Measurements from ENCODE around the gene ST13.

DNA sequence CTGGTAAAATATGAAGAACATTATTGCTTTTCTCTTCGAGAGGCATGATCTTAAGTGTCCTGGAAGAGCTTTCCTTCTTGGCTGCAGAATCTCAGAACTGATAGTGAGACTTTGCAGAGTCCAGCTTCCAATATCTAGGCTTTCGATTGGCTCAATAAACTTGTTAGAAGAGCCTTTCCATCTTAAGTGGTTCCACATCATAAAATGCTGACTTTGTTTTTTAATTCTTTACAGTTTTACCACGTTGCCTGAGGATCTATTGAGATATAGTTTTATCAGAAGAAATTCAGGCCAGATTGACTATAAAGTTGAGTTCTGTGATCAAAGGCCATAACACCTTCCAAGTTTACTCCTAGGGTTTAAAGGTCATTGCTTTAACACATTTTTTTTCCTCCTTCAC, 21.0 kb upstream of the ST13 start:
- TF ChIP-seq, protein P1, sequence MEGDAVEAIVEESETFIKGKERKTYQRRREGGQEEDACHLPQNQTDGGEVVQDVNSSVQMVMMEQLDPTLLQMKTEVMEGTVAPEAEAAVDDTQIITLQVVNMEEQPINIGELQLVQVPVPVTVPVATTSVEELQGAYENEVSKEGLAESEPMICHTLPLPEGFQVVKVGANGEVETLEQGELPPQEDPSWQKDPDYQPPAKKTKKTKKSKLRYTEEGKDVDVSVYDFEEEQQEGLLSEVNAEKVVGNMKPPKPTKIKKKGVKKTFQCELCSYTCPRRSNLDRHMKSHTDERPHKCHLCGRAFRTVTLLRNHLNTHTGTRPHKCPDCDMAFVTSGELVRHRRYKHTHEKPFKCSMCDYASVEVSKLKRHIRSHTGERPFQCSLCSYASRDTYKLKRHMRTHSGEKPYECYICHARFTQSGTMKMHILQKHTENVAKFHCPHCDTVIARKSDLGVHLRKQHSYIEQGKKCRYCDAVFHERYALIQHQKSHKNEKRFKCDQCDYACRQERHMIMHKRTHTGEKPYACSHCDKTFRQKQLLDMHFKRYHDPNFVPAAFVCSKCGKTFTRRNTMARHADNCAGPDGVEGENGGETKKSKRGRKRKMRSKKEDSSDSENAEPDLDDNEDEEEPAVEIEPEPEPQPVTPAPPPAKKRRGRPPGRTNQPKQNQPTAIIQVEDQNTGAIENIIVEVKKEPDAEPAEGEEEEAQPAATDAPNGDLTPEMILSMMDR (IDR thresholded peaks at IDR 0.05 in 2 of 3, conservative IDR thresholded peaks at IDR 0.05 in 1 of 3; ENCODE audit: borderline replicate concordance in 1 of 3, insufficient read depth in 1 of 3, low read depth in 2 of 3, low read length in 2 of 3), result no peak
- TF ChIP-seq, protein P2, sequence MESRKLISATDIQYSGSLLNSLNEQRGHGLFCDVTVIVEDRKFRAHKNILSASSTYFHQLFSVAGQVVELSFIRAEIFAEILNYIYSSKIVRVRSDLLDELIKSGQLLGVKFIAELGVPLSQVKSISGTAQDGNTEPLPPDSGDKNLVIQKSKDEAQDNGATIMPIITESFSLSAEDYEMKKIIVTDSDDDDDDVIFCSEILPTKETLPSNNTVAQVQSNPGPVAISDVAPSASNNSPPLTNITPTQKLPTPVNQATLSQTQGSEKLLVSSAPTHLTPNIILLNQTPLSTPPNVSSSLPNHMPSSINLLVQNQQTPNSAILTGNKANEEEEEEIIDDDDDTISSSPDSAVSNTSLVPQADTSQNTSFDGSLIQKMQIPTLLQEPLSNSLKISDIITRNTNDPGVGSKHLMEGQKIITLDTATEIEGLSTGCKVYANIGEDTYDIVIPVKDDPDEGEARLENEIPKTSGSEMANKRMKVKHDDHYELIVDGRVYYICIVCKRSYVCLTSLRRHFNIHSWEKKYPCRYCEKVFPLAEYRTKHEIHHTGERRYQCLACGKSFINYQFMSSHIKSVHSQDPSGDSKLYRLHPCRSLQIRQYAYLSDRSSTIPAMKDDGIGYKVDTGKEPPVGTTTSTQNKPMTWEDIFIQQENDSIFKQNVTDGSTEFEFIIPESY (IDR thresholded peaks at IDR 0.05; ENCODE audit: extremely low read depth, insufficient replicate concordance, low read length), result no peak
- TF ChIP-seq EZH2 (IDR thresholded peaks at IDR 0.05), result no peak
- no peak for TF ChIP-seq JUND (IDR thresholded peaks at IDR 0.05)
- TF ChIP-seq ELF1 (IDR thresholded peaks at IDR 0.05; ENCODE audit: borderline replicate concordance, low read depth), result no peak
- TF ChIP-seq POLR2A (IDR thresholded peaks at IDR 0.05; ENCODE audit: borderline replicate concordance, extremely low read depth, insufficient read depth, insufficient read length), result no peak
- TF ChIP-seq CEBPB (IDR thresholded peaks at IDR 0.05; ENCODE audit: low read depth), result no peak
- TF ChIP-seq POLR2AphosphoS5 (IDR thresholded peaks at IDR 0.05; ENCODE audit: low read depth, low read length), result no peak
- TF ChIP-seq CBX3 (IDR thresholded peaks at IDR 0.05; ENCODE audit: low read depth), result no peak
- no peak for TF ChIP-seq SP1 (IDR thresholded peaks at IDR 0.05; ENCODE audit: low read depth)
- TF ChIP-seq SIN3A (IDR thresholded peaks at IDR 0.05; ENCODE audit: low read depth), result no peak

Data from HCT116 (cell line).